ENCODE results near the gene RELCH.

DNA sequence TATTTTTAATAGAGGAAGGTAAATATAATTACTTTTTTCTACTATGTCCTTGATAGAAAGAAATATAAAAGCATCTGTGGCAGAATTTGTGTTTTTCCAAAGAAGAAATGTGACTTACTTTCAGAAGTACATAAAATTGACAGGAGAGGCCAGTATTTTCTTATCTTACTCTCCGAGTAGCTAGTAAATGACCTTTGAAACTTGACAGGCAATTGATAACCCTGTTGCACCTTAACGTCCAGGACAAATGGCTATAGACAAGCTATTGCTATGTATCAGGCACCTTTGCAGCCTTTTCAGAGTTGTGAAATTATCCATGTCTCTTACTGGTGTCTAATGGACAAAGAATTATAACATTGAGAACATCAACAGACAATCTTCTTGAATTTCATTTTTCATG, 75.0 kb downstream of the RELCH start:
- TF ChIP-seq PAX8 (IDR thresholded peaks at IDR 0.05) (no peak), ELK1 (IDR thresholded peaks at IDR 0.05; ENCODE audit: low read depth, low read length) (no peak), NFYA (IDR thresholded peaks at IDR 0.05; ENCODE audit: borderline replicate concordance, low read depth, low read length) (no peak), EP300 (IDR thresholded peaks at IDR 0.05; ENCODE audit: borderline replicate concordance in 1 of 2, control insufficient read depth in 1 of 2, low read depth in 2 of 2, low read length in 2 of 2) (no peak), SP1 (IDR thresholded peaks at IDR 0.05; ENCODE audit: low read depth, low read length) (no peak), RELA (IDR thresholded peaks at IDR 0.05; ENCODE audit: borderline replicate concordance, partially characterized antibody) (no peak), STAT3 (IDR thresholded peaks at IDR 0.05; ENCODE audit: low read depth, low read length) (no peak)
